HUES48 (cell line): Measurements from ENCODE around the gene PTBP2.

Experiments used
- H3K27ac ChIP-seq: one replicate; pipeline ENCODE4 v1.7.0; 2013; ENCODE audit warnings: low read depth, low read length, inconsistent platforms
- H3K27me3 ChIP-seq: 2 replicates; pipeline ENCODE4 v1.6.1; 2013; ENCODE audit warnings: mild to moderate bottlenecking, low read length; ENCODE audit not compliant: control insufficient read depth, insufficient read depth
- H3K36me3 ChIP-seq: 2 replicates; pipeline ENCODE4 v1.6.1; 2013; ENCODE audit warnings: low read length; ENCODE audit not compliant: control insufficient read depth, insufficient read depth
- H3K4me1 ChIP-seq: 2 replicates; pipeline ENCODE4 v1.6.1; 2013; ENCODE audit warnings: mild to moderate bottlenecking, low read length; ENCODE audit not compliant: control insufficient read depth, insufficient read depth
- H3K4me3 ChIP-seq: 2 replicates; pipeline ENCODE4 v1.5.1; 2013; ENCODE audit warnings: mild to moderate bottlenecking, low read depth, low read length
- H3K9ac ChIP-seq: 2 replicates; pipeline ENCODE4 v1.6.1; 2013; ENCODE audit warnings: mild to moderate bottlenecking, low read depth, low read length, moderate library complexity
- H3K9me3 ChIP-seq: 2 replicates; pipeline ENCODE4 v1.6.1; 2013; ENCODE audit warnings: low read length; ENCODE audit not compliant: control insufficient read depth, insufficient read depth

PTBP2 gene

GRCh38 chr1:96721416-96722160, at the start of gene PTBP2:
TSS of gene PTBP2 (plus strand) at chr1:96721784. CDS start at chr1:96721865, 81 bp downstream.
- peaks cover 31% of the 10 kb centered on the region for H3K36me3 ChIP-seq
- H3K27me3 ChIP-seq: no peaks in the 10 kb centered on the region
- H3K27ac ChIP-seq: peak within 1 kb of the TSS; percentile 99
- H3K4me3 ChIP-seq: peak within 1 kb of the TSS; percentile 98
- peak within 1 kb of the TSS; percentile 99 for H3K9ac ChIP-seq
- H3K4me1 ChIP-seq: peaks cover 23% of the 10 kb centered on the region
- no peaks in the 10 kb centered on the region for H3K9me3 ChIP-seq

- no peaks in the 10 kb centered on the region for H3K4me1 ChIP-seq
- no peak overlapping the region for H3K4me3 ChIP-seq
- no peak overlapping the region for H3K9ac ChIP-seq
- H3K27me3 ChIP-seq: no peaks in the 10 kb centered on the region
- peaks cover 4% of the 10 kb centered on the region; the same call in 1 of the 2 replicates for H3K9me3 ChIP-seq
- no peak overlapping the region for H3K27ac ChIP-seq
- no peaks in the 10 kb centered on the region for H3K36me3 ChIP-seq
These were observed 46.7 kb upstream of the PTBP2 start for GRCh38 chr1:96674915-96675314.

- no peaks in the 10 kb centered on the region for H3K27me3 ChIP-seq
- no peaks in the 10 kb centered on the region for H3K9me3 ChIP-seq
- H3K4me1 ChIP-seq: 0 out of 2 replicates have a peak, but pooled peaks cover 2% of the 10 kb centered on the region
- H3K27ac ChIP-seq: no peak overlapping the region
- H3K4me3 ChIP-seq: no peak overlapping the region
- H3K9ac ChIP-seq: no peak overlapping the region
- no peaks in the 10 kb centered on the region for H3K36me3 ChIP-seq
These were observed 39.5 kb upstream of the PTBP2 start for GRCh38 chr1:96682056-96682455.

- H3K36me3 ChIP-seq: no peaks in the 10 kb centered on the region
- 0 out of 2 replicates have a peak, but pooled peaks cover 2% of the 10 kb centered on the region for H3K4me1 ChIP-seq
- H3K27me3 ChIP-seq: no peaks in the 10 kb centered on the region
- no peak overlapping the region for H3K9ac ChIP-seq
- no peak overlapping the region for H3K27ac ChIP-seq
- no peak overlapping the region for H3K4me3 ChIP-seq
- no peaks in the 10 kb centered on the region for H3K9me3 ChIP-seq
These were observed 37.7 kb upstream of the PTBP2 start for GRCh38 chr1:96683931-96684330.

GRCh38 chr1:96684744-96685143, 36.8 kb upstream of the PTBP2 start:
- H3K4me1 ChIP-seq: 0 out of 2 replicates have a peak, but pooled peaks cover 2% of the 10 kb centered on the region
- no peak overlapping the region for H3K27ac ChIP-seq
- H3K36me3 ChIP-seq: no peaks in the 10 kb centered on the region
- no peaks in the 10 kb centered on the region for H3K27me3 ChIP-seq
- H3K9ac ChIP-seq: no peak overlapping the region
- H3K4me3 ChIP-seq: no peak overlapping the region
- no peaks in the 10 kb centered on the region for H3K9me3 ChIP-seq

- Histone ChIP-seq H3K9ac (no peak overlapping the region), H3K27ac (no peak overlapping the region), H3K4me1 (0 out of 2 replicates have a peak, but pooled peaks cover 2% of the 10 kb centered on the region), H3K4me3 (no peak overlapping the region), H3K9me3 (no peaks in the 10 kb centered on the region), H3K36me3 (no peaks in the 10 kb centered on the region), H3K27me3 (no peaks in the 10 kb centered on the region)
These were observed 32.8 kb upstream of the PTBP2 start for GRCh38 chr1:96688767-96689166.

GRCh38 chr1:96695954-96696353, 25.6 kb upstream of the PTBP2 start:
- Histone ChIP-seq H3K36me3 (no peaks in the 10 kb centered on the region), H3K4me3 (no peak overlapping the region), H3K9ac (no peak overlapping the region), H3K9me3 (no peaks in the 10 kb centered on the region), H3K27me3 (no peaks in the 10 kb centered on the region), H3K4me1 (no peaks in the 10 kb centered on the region), H3K27ac (no peak overlapping the region)

GRCh38 chr1:96698342-96698983, 23.1 kb upstream of the PTBP2 start:
- no peaks in the 10 kb centered on the region for H3K9me3 ChIP-seq
- H3K4me1 ChIP-seq: no peaks in the 10 kb centered on the region
- no peak overlapping the region for H3K4me3 ChIP-seq
- no peak overlapping the region for H3K9ac ChIP-seq
- no peak overlapping the region for H3K27ac ChIP-seq
- H3K27me3 ChIP-seq: no peaks in the 10 kb centered on the region
- H3K36me3 ChIP-seq: no peaks in the 10 kb centered on the region

- H3K4me3 ChIP-seq: no peak overlapping the region
- H3K27ac ChIP-seq: no peak overlapping the region
- no peaks in the 10 kb centered on the region for H3K9me3 ChIP-seq
- no peaks in the 10 kb centered on the region for H3K27me3 ChIP-seq
- no peak overlapping the region for H3K9ac ChIP-seq
- H3K4me1 ChIP-seq: no peaks in the 10 kb centered on the region
- no peaks in the 10 kb centered on the region for H3K36me3 ChIP-seq
These were observed 18.4 kb upstream of the PTBP2 start for GRCh38 chr1:96703186-96703585.

- H3K4me1 ChIP-seq: no peaks in the 10 kb centered on the region
- H3K36me3 ChIP-seq: no peaks in the 10 kb centered on the region
- H3K27ac ChIP-seq: no peak overlapping the region
- no peaks in the 10 kb centered on the region for H3K9me3 ChIP-seq
- no peak overlapping the region for H3K4me3 ChIP-seq
- no peak overlapping the region for H3K9ac ChIP-seq
- H3K27me3 ChIP-seq: no peaks in the 10 kb centered on the region
These were observed 14.6 kb upstream of the PTBP2 start for GRCh38 chr1:96707023-96707422.

- H3K27ac ChIP-seq: no peak overlapping the region
- no peaks in the 10 kb centered on the region for H3K36me3 ChIP-seq
These were observed 13.1 kb upstream of the PTBP2 start for GRCh38 chr1:96708482-96708881.

More at GRCh38 chr1:96708482-96708881, 13.1 kb upstream of the PTBP2 start:
- Histone ChIP-seq H3K9me3 (0 out of 2 replicates have a peak, but pooled peaks cover under 1% of the 10 kb centered on the region), H3K27me3 (no peaks in the 10 kb centered on the region), H3K4me1 (no peaks in the 10 kb centered on the region), H3K4me3 (no peak overlapping the region), H3K9ac (no peak overlapping the region)
